Measurements from ENCODE around the gene HNRNPA2B1.
"Not testable (repeated sequence)": the region's sequence is repeated elsewhere in the genome, so short reads cannot be mapped to it uniquely, and the experiment has no call there.

Gene HNRNPA2B1

GRCh38 chr7:26155531-26156375 lies 44.8 kb downstream of the HNRNPA2B1 start:
- Histone ChIP-seq H3K9me3 (replicated peaks; ENCODE audit: insufficient read depth, low read length) (no peaks in the 10 kb centered on the region), H3K4me3 (ENCODE audit: low read length) (peak overlapping the region; percentile 44), H3K4me2 (ENCODE audit: low read depth, low read length) (peak overlapping the region; percentile 85), H3F3A (ENCODE audit: insufficient read depth, low read length) (peaks cover 41% of the 10 kb centered on the region), H2AFZ (ENCODE audit: low read length) (no peak overlapping the region), H3K36me3 (replicated peaks; ENCODE audit: insufficient read depth, low read length) (no peaks in the 10 kb centered on the region), H3K27ac (ENCODE audit: low read length) (peak overlapping the region; percentile 84), H3K9ac (ENCODE audit: low read length) (peak overlapping the region; percentile 40), H3K79me2 (ENCODE audit: low read length) (peaks cover 76% of the 10 kb centered on the region), H4K20me1 (ENCODE audit: insufficient read depth, low read length) (no peaks in the 10 kb centered on the region), H3K9me2 (replicated peaks; ENCODE audit: insufficient read depth, low read length) (no peaks in the 10 kb centered on the region), H3K4me1 (ENCODE audit: low read length) (peaks cover 50% of the 10 kb centered on the region), H3K27me3 (replicated peaks; ENCODE audit: insufficient read depth, low read length) (no peaks in the 10 kb centered on the region)
- DNase-seq = no peak
- TF ChIP-seq CTCF (IDR thresholded peaks at IDR 0.05; ENCODE audit: low read length) (no peak), EZH2phosphoT487 (IDR thresholded peaks at IDR 0.05; ENCODE audit: low read length) (no peak), EZH2 (optimal IDR thresholded peaks at IDR 0.05; ENCODE audit: low read depth, low read length) (no peak)

GRCh38 chr7:26153823-26154783 lies 46.4 kb downstream of the HNRNPA2B1 start:
- Histone ChIP-seq H3K27me3 (replicated peaks; ENCODE audit: insufficient read depth, low read length) (no peaks in the 10 kb centered on the region), H3K4me1 (ENCODE audit: low read length) (peaks cover 44% of the 10 kb centered on the region), H3K79me2 (ENCODE audit: low read length) (peaks cover 59% of the 10 kb centered on the region), H3K4me3 (ENCODE audit: low read length) (peak overlapping the region; percentile 88), H4K20me1 (ENCODE audit: insufficient read depth, low read length) (no peaks in the 10 kb centered on the region), H3K9me2 (replicated peaks; ENCODE audit: insufficient read depth, low read length) (no peaks in the 10 kb centered on the region), H3F3A (ENCODE audit: insufficient read depth, low read length) (peaks cover 41% of the 10 kb centered on the region), H2AFZ (ENCODE audit: low read length) (no peak overlapping the region), H3K27ac (ENCODE audit: low read length) (peak overlapping the region; percentile 84; the same call in 1 of the 2 replicates), H3K36me3 (replicated peaks; ENCODE audit: insufficient read depth, low read length) (no peaks in the 10 kb centered on the region), H3K9ac (ENCODE audit: low read length) (peak overlapping the region; percentile 84), H3K9me3 (replicated peaks; ENCODE audit: insufficient read depth, low read length) (no peaks in the 10 kb centered on the region), H3K4me2 (ENCODE audit: low read depth, low read length) (peak overlapping the region; percentile 85)
- no peak for TF ChIP-seq EZH2 (optimal IDR thresholded peaks at IDR 0.05; ENCODE audit: low read depth, low read length)
- no peak for TF ChIP-seq EZH2phosphoT487 (IDR thresholded peaks at IDR 0.05; ENCODE audit: low read length)
- no peak for TF ChIP-seq CTCF (IDR thresholded peaks at IDR 0.05; ENCODE audit: low read length)
- peak; percentile 52 for DNase-seq

GRCh38 chr7:26153241-26153822 lies 47.2 kb downstream of the HNRNPA2B1 start:
- Histone ChIP-seq H3K79me2 (ENCODE audit: low read length) (peaks cover 51% of the 10 kb centered on the region), H3F3A (ENCODE audit: insufficient read depth, low read length) (peaks cover 41% of the 10 kb centered on the region), H3K27ac (ENCODE audit: low read length) (peak overlapping the region; percentile 84; the same call in 1 of the 2 replicates), H3K4me2 (ENCODE audit: low read depth, low read length) (peak overlapping the region; percentile 85), H3K9me2 (replicated peaks; ENCODE audit: insufficient read depth, low read length) (no peaks in the 10 kb centered on the region), H3K4me1 (ENCODE audit: low read length) (peaks cover 37% of the 10 kb centered on the region), H3K9ac (ENCODE audit: low read length) (peak overlapping the region; percentile 84), H3K4me3 (ENCODE audit: low read length) (peak overlapping the region; percentile 88), H3K36me3 (replicated peaks; ENCODE audit: insufficient read depth, low read length) (no peaks in the 10 kb centered on the region), H3K27me3 (replicated peaks; ENCODE audit: insufficient read depth, low read length) (no peaks in the 10 kb centered on the region), H2AFZ (ENCODE audit: low read length) (peak overlapping the region; percentile 47; the same call in 1 of the 2 replicates), H4K20me1 (ENCODE audit: insufficient read depth, low read length) (no peaks in the 10 kb centered on the region), H3K9me3 (replicated peaks; ENCODE audit: insufficient read depth, low read length) (no peaks in the 10 kb centered on the region)
- DNase-seq = peak; percentile 22
- no peak for TF ChIP-seq EZH2phosphoT487 (IDR thresholded peaks at IDR 0.05; ENCODE audit: low read length)
- no peak for TF ChIP-seq EZH2 (optimal IDR thresholded peaks at IDR 0.05; ENCODE audit: low read depth, low read length)

- H3K4me1 ChIP-seq (ENCODE audit: low read length) = peaks cover 31% of the 10 kb centered on the region
- peaks cover 40% of the 10 kb centered on the region for H3F3A ChIP-seq (ENCODE audit: insufficient read depth, low read length)
- H4K20me1 ChIP-seq (ENCODE audit: insufficient read depth, low read length); H3K9me2 ChIP-seq (replicated peaks; ENCODE audit: insufficient read depth, low read length); H3K27me3 ChIP-seq (replicated peaks; ENCODE audit: insufficient read depth, low read length); H3K36me3 ChIP-seq (replicated peaks; ENCODE audit: insufficient read depth, low read length); H3K9me3 ChIP-seq (replicated peaks; ENCODE audit: insufficient read depth, low read length): not testable (repeated sequence)
- peak overlapping the region; percentile 84; the same call in 1 of the 2 replicates for H3K27ac ChIP-seq (ENCODE audit: low read length)
- peak overlapping the region; percentile 47; the same call in 1 of the 2 replicates for H2AFZ ChIP-seq (ENCODE audit: low read length)
- DNase-seq = peak; percentile 46
- peak overlapping the region; percentile 84 for H3K9ac ChIP-seq (ENCODE audit: low read length)
- H3K4me2 ChIP-seq (ENCODE audit: low read depth, low read length) = peak overlapping the region; percentile 85
- H3K4me3 ChIP-seq (ENCODE audit: low read length) = peak overlapping the region; percentile 88
- H3K79me2 ChIP-seq (ENCODE audit: low read length) = peaks cover 46% of the 10 kb centered on the region
Observed at GRCh38 chr7:26152782-26153240, 47.7 kb downstream of the HNRNPA2B1 start.

Data from MM.1S (cell line).